ENCODE data around the gene EXOC3L1. TPM values are rescaled to one million over a fixed set of nuclear protein-coding genes. Genes with fewer than 3 reads are reported as not detected.

EXOC3L1 gene
- total and polyA plus RNA-seq, 2 of the 13 experiments (the other 11 are each of a cell fraction or from before 2014, with no cell fraction given) = 0.12 TPM; not detected in 1

DNA sequence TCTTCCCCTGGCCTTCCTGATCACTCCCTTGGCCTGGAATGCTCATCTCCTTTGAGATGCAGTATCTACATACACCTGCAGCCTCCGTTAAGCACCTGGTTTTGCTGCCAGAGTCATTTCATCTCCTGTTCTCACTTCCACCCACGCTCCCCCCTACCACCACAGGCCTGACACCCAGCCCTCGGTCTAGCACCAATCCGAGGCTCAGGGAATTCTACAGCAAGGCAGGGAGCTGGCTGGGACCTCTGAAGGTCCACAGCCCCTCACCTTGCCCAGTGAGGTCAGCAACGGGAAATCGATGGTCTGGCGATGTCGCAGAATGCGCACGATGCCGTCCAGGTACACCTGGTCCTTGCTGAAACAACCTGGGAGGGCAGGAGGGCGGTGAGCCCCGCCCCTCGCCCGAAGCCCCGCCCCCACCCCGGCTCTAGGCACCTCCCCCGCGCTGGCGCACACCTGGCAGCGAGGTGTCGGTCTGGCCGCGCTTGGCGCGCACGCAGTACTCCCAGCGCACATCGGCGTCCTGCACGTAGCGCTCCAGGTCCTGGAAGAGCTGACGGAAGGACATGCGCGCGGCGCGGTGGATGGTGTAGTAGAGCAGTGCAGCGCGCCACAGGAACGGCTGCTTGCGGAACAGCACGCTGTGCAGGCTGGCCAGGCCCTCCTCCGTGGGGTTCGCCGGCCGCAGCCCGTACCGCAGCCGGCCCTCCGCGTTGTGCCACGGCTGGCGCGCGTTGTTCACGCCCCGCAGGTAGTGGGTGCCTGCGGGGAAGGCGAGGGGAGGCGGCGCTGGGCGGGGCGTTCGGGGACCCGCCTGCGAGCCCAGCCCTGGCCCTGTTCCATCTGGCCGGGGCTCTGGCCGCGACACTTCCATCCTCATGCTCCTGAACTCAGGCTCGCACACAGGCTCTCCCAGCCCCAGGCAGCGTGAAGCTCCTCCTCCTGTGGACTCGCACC, 11.9 kb downstream of the EXOC3L1 start (continued):
- TF ChIP-seq, protein P1, sequence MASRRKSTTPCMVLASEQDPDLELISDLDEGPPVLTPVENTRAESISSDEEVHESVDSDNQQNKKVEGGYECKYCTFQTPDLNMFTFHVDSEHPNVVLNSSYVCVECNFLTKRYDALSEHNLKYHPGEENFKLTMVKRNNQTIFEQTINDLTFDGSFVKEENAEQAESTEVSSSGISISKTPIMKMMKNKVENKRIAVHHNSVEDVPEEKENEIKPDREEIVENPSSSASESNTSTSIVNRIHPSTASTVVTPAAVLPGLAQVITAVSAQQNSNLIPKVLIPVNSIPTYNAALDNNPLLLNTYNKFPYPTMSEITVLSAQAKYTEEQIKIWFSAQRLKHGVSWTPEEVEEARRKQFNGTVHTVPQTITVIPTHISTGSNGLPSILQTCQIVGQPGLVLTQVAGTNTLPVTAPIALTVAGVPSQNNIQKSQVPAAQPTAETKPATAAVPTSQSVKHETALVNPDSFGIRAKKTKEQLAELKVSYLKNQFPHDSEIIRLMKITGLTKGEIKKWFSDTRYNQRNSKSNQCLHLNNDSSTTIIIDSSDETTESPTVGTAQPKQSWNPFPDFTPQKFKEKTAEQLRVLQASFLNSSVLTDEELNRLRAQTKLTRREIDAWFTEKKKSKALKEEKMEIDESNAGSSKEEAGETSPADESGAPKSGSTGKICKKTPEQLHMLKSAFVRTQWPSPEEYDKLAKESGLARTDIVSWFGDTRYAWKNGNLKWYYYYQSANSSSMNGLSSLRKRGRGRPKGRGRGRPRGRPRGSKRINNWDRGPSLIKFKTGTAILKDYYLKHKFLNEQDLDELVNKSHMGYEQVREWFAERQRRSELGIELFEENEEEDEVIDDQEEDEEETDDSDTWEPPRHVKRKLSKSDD (CRISPR knock-in tag; IDR thresholded peaks at IDR 0.05; ENCODE audit: low read depth) = peak; percentile 80; the same call in 1 of the 2 replicates
- no peak for TF ChIP-seq CREM (IDR thresholded peaks at IDR 0.05)
- no peak for TF ChIP-seq CREM (CRISPR knock-in tag; IDR thresholded peaks at IDR 0.05)
- TF ChIP-seq, protein P2, sequence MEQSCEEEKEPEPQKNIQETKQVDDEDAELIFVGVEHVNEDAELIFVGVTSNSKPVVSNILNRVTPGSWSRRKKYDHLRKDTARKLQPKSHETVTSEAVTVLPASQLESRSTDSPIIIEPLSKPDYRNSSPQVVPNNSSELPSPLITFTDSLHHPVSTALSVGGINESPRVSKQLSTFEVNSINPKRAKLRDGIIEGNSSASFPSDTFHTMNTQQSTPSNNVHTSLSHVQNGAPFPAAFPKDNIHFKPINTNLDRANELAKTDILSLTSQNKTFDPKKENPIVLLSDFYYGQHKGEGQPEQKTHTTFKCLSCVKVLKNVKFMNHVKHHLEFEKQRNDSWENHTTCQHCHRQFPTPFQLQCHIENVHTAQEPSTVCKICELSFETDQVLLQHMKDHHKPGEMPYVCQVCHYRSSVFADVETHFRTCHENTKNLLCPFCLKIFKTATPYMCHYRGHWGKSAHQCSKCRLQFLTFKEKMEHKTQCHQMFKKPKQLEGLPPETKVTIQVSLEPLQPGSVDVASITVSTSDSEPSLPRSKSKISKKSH (CRISPR knock-in tag; IDR thresholded peaks at IDR 0.05; ENCODE audit: borderline replicate concordance) = peak; percentile 74
- TF ChIP-seq, protein P3, sequence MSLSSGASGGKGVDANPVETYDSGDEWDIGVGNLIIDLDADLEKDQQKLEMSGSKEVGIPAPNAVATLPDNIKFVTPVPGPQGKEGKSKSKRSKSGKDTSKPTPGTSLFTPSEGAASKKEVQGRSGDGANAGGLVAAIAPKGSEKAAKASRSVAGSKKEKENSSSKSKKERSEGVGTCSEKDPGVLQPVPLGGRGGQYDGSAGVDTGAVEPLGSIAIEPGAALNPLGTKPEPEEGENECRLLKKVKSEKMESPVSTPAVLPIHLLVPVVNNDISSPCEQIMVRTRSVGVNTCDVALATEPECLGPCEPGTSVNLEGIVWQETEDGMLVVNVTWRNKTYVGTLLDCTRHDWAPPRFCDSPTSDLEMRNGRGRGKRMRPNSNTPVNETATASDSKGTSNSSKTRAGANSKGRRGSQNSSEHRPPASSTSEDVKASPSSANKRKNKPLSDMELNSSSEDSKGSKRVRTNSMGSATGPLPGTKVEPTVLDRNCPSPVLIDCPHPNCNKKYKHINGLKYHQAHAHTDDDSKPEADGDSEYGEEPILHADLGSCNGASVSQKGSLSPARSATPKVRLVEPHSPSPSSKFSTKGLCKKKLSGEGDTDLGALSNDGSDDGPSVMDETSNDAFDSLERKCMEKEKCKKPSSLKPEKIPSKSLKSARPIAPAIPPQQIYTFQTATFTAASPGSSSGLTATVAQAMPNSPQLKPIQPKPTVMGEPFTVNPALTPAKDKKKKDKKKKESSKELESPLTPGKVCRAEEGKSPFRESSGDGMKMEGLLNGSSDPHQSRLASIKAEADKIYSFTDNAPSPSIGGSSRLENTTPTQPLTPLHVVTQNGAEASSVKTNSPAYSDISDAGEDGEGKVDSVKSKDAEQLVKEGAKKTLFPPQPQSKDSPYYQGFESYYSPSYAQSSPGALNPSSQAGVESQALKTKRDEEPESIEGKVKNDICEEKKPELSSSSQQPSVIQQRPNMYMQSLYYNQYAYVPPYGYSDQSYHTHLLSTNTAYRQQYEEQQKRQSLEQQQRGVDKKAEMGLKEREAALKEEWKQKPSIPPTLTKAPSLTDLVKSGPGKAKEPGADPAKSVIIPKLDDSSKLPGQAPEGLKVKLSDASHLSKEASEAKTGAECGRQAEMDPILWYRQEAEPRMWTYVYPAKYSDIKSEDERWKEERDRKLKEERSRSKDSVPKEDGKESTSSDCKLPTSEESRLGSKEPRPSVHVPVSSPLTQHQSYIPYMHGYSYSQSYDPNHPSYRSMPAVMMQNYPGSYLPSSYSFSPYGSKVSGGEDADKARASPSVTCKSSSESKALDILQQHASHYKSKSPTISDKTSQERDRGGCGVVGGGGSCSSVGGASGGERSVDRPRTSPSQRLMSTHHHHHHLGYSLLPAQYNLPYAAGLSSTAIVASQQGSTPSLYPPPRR (CRISPR knock-in tag; IDR thresholded peaks at IDR 0.05; ENCODE audit: borderline replicate concordance) = peak; percentile 60; the same call in 1 of the 2 replicates
- TF ChIP-seq ZNF749 (CRISPR knock-in tag; IDR thresholded peaks at IDR 0.05; ENCODE audit: borderline replicate concordance) = no peak
- TF ChIP-seq ZNF431 (CRISPR knock-in tag; IDR thresholded peaks at IDR 0.05; ENCODE audit: borderline replicate concordance, low read depth) = 0 out of 2 replicates have a peak, but pooled peaks have one; percentile 28
- no peak for TF ChIP-seq MED8 (CRISPR knock-in tag; IDR thresholded peaks at IDR 0.05; ENCODE audit: insufficient replicate concordance)
- TF ChIP-seq CEBPB (IDR thresholded peaks at IDR 0.05; ENCODE audit: borderline replicate concordance, low read depth, low read length) = no peak
- TF ChIP-seq CC2D1A (CRISPR knock-in tag; IDR thresholded peaks at IDR 0.05) = no peak

All from HepG2 (cell line).